Measurements from ENCODE around the gene GCC2. TPM values are rescaled to one million over a fixed set of nuclear protein-coding genes. Genes with fewer than 3 reads are reported as not detected.

The GCC2 gene
- total and polyA plus RNA-seq, 2 of the 13 experiments (the other 11 are each of a cell fraction or from before 2014, with no cell fraction given): 17.6 to 22.5 TPM

DNA sequence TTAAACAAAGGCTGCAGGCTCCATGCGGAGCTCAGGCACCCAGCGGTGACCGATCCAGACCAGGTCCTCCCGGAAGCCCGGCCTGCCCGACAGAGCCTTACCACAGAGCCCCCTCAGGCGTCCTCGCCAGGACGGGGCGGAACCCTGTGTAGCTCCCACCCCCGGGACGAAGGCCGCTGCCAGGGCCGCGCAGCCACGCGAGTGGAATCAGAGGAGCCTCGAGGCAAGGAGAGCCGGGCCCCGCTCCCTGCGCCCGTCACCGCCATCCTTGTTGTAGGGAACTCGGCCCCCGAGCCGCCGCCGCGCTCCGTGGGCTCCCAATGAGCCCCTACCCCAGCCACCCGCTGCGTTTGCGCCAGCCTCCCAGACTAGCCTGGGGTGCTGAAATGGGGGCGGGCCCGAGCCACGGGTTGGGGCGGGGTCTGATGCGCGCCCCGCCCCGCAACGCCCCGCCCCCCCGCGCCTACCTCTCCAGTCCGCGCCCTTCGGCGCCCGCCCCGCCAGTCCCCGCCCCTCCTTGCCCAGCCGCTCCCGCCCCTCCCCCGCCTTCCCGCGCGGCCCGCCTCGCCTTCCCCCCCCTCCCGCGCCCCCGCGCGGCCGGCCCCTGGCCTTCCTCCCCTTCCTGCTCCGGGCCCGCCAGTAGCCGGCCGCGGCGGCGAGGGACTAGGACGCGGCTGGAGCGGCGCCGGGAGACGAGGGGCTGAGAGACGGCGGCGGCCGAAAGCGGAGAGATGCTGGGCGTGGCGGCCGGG, 85.0 kb downstream of the GCC2 start, which contains the start of gene LIMS1 (continued):
- TF ChIP-seq RBM39 (IDR thresholded peaks at IDR 0.05; ENCODE audit: low read depth, low read length, poor library complexity, severe bottlenecking) (peak; percentile 70), ZSCAN9 (CRISPR knock-in tag; IDR thresholded peaks at IDR 0.05; ENCODE audit: borderline replicate concordance) (0 out of 2 replicates have a peak, but pooled peaks have one; percentile 84), ARNTL (CRISPR knock-in tag; IDR thresholded peaks at IDR 0.05) (peak; percentile 67; the same call in 1 of the 2 replicates), ZNF124 (CRISPR knock-in tag; IDR thresholded peaks at IDR 0.05) (0 out of 2 replicates have a peak, but pooled peaks have one; percentile 76), ZNF660 (CRISPR knock-in tag; IDR thresholded peaks at IDR 0.05; ENCODE audit: borderline replicate concordance, low read depth) (0 out of 2 replicates have a peak, but pooled peaks have one; percentile 71), EED (CRISPR knock-in tag; IDR thresholded peaks at IDR 0.05) (peak; percentile 92), CC2D1A (CRISPR knock-in tag; IDR thresholded peaks at IDR 0.05) (0 out of 2 replicates have a peak, but pooled peaks have one; percentile 93), ZNF264 (CRISPR knock-in tag; IDR thresholded peaks at IDR 0.05) (0 out of 2 replicates have a peak, but pooled peaks have one; percentile 23), ZNF251 (CRISPR knock-in tag; IDR thresholded peaks at IDR 0.05) (no peak), ZNF562 (CRISPR knock-in tag; IDR thresholded peaks at IDR 0.05; ENCODE audit: borderline replicate concordance) (no peak), BHLHE40 (IDR thresholded peaks at IDR 0.05; ENCODE audit: low read length) (no peak; the same call in 1 of the 2 replicates), DMAP1 (CRISPR knock-in tag; IDR thresholded peaks at IDR 0.05) (peak; percentile 90), ZSCAN31 (CRISPR knock-in tag; IDR thresholded peaks at IDR 0.05; ENCODE audit: low read depth) (peak; percentile 88), DPF2 (CRISPR knock-in tag; IDR thresholded peaks at IDR 0.05; ENCODE audit: borderline replicate concordance, low read depth) (0 out of 2 replicates have a peak, but pooled peaks have one; percentile 18), ZNF639 (CRISPR knock-in tag; conservative IDR thresholded peaks at IDR 0.05) (peak; percentile 42; the same call in 1 of the 2 replicates), TEAD3 (CRISPR knock-in tag; optimal IDR thresholded peaks at IDR 0.05; ENCODE audit: borderline replicate concordance) (no peak), ZC3H13 (CRISPR knock-in tag; IDR thresholded peaks at IDR 0.05) (0 out of 2 replicates have a peak, but pooled peaks have one; percentile 61), CHCHD3 (CRISPR knock-in tag; IDR thresholded peaks at IDR 0.05) (0 out of 2 replicates have a peak, but pooled peaks have one; percentile 65), MTA3 (CRISPR knock-in tag; IDR thresholded peaks at IDR 0.05) (0 out of 2 replicates have a peak, but pooled peaks have one; percentile 47), PAX8 (CRISPR knock-in tag; IDR thresholded peaks at IDR 0.05; ENCODE audit: borderline replicate concordance) (peak; percentile 27; the same call in 1 of the 2 replicates)
- TF ChIP-seq, protein P1, sequence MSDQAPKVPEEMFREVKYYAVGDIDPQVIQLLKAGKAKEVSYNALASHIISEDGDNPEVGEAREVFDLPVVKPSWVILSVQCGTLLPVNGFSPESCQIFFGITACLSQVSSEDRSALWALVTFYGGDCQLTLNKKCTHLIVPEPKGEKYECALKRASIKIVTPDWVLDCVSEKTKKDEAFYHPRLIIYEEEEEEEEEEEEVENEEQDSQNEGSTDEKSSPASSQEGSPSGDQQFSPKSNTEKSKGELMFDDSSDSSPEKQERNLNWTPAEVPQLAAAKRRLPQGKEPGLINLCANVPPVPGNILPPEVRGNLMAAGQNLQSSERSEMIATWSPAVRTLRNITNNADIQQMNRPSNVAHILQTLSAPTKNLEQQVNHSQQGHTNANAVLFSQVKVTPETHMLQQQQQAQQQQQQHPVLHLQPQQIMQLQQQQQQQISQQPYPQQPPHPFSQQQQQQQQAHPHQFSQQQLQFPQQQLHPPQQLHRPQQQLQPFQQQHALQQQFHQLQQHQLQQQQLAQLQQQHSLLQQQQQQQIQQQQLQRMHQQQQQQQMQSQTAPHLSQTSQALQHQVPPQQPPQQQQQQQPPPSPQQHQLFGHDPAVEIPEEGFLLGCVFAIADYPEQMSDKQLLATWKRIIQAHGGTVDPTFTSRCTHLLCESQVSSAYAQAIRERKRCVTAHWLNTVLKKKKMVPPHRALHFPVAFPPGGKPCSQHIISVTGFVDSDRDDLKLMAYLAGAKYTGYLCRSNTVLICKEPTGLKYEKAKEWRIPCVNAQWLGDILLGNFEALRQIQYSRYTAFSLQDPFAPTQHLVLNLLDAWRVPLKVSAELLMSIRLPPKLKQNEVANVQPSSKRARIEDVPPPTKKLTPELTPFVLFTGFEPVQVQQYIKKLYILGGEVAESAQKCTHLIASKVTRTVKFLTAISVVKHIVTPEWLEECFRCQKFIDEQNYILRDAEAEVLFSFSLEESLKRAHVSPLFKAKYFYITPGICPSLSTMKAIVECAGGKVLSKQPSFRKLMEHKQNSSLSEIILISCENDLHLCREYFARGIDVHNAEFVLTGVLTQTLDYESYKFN (CRISPR knock-in tag; conservative IDR thresholded peaks at IDR 0.05): peak; percentile 61
- TF ChIP-seq, protein P2, sequence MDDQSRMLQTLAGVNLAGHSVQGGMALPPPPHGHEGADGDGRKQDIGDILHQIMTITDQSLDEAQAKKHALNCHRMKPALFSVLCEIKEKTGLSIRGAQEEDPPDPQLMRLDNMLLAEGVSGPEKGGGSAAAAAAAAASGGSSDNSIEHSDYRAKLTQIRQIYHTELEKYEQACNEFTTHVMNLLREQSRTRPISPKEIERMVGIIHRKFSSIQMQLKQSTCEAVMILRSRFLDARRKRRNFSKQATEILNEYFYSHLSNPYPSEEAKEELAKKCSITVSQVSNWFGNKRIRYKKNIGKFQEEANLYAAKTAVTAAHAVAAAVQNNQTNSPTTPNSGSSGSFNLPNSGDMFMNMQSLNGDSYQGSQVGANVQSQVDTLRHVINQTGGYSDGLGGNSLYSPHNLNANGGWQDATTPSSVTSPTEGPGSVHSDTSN (CRISPR knock-in tag; IDR thresholded peaks at IDR 0.05; ENCODE audit: borderline replicate concordance): no peak
- TF ChIP-seq, protein P3, sequence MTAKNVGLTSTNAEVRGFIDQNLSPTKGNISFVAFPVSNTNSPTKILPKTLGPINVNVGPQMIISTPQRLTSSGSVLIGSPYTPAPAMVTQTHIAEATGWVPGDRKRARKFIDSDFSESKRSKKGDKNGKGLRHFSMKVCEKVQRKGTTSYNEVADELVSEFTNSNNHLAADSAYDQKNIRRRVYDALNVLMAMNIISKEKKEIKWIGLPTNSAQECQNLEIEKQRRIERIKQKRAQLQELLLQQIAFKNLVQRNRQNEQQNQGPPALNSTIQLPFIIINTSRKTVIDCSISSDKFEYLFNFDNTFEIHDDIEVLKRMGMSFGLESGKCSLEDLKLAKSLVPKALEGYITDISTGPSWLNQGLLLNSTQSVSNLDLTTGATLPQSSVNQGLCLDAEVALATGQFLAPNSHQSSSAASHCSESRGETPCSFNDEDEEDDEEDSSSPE (CRISPR knock-in tag; IDR thresholded peaks at IDR 0.05): peak; percentile 79
